Measurements from ENCODE around the gene HECW1.

The HECW1 gene

GRCh38 chr7:43461349-43462024 lies 349.0 kb downstream of the HECW1 start:
- no peaks in the 10 kb centered on the region for H3K9me3 ChIP-seq (ENCODE audit: control insufficient read depth, low read length)
- 94% methylated on average over 4 of the region's 5 CpGs for WGBS
- no peak overlapping the region for H4K91ac ChIP-seq (ENCODE audit: low read length)

GRCh38 chr7:43462836-43463235 lies 350.4 kb downstream of the HECW1 start:
- Histone ChIP-seq H2BK5ac (ENCODE audit: low read depth, low read length, poor library complexity, severe bottlenecking) (no peak overlapping the region), H2AK5ac (ENCODE audit: low read length, severe bottlenecking) (no peak overlapping the region), H3K4me2 (ENCODE audit: low read length, poor library complexity, severe bottlenecking) (no peak overlapping the region), H3K23ac (ENCODE audit: low read length in 2 of 2) (no peak overlapping the region), H3K4me1 (ENCODE audit: control insufficient read depth, insufficient read depth, low read depth, low read length) (peaks cover 7% of the 10 kb centered on the region), H3K9me3 (ENCODE audit: control insufficient read depth, low read length) (no peaks in the 10 kb centered on the region), H3K27me3 (ENCODE audit: control insufficient read depth in 1 of 2, insufficient read depth in 1 of 2, low read length in 2 of 2) (no peaks in the 10 kb centered on the region), H3K4me3 (ENCODE audit: insufficient read depth in 1 of 2, low read depth in 1 of 2, low read length in 2 of 2) (peak overlapping the region in 1 of 2 experiments; percentile 49), H3K4ac (ENCODE audit: low read depth in 1 of 2, low read length in 2 of 2) (no peak overlapping the region), H3K36me3 (ENCODE audit: control insufficient read depth in 1 of 2, insufficient read depth in 2 of 2, low read depth in 1 of 2, low read length in 2 of 2) (no peaks in the 10 kb centered on the region), H3K9ac (ENCODE audit: low read length) (peak overlapping the region; percentile 40), H4K91ac (ENCODE audit: low read length) (no peak overlapping the region), H2BK120ac (ENCODE audit: low read depth, low read length) (no peak overlapping the region), H2BK12ac (ENCODE audit: low read length in 2 of 2) (no peak overlapping the region), H3K14ac (ENCODE audit: low read length in 2 of 2) (no peak overlapping the region), H4K8ac (ENCODE audit: low read length) (no peak overlapping the region), H3K27ac (ENCODE audit: low read length, poor library complexity, severe bottlenecking) (no peak overlapping the region), H2BK15ac (ENCODE audit: low read depth, poor library complexity, severe bottlenecking) (no peak overlapping the region), H3K18ac (ENCODE audit: low read depth in 1 of 2, low read length in 2 of 2) (no peak overlapping the region), H2AFZ (ENCODE audit: low read depth, low read length) (no peak overlapping the region), H3K79me1 (replicated peaks; ENCODE audit: low read length, poor library complexity, severe bottlenecking) (no peaks in the 10 kb centered on the region)
- DNase-seq, result no peak
- WGBS, result 80% methylated on average over 1 of the region's 1 CpG

More at GRCh38 chr7:43461349-43462024, 349.0 kb downstream of the HECW1 start:
- Histone ChIP-seq H3K4me1 (ENCODE audit: control insufficient read depth, insufficient read depth, low read depth, low read length) (peaks cover 7% of the 10 kb centered on the region), H3K27me3 (ENCODE audit: control insufficient read depth in 1 of 2, insufficient read depth in 1 of 2, low read length in 2 of 2) (no peaks in the 10 kb centered on the region), H2BK12ac (ENCODE audit: low read length in 2 of 2) (no peak overlapping the region), H3K23ac (ENCODE audit: low read length in 2 of 2) (no peak overlapping the region), H2BK120ac (ENCODE audit: low read depth, low read length) (no peak overlapping the region), H2BK5ac (ENCODE audit: low read depth, low read length, poor library complexity, severe bottlenecking) (no peak overlapping the region), H3K27ac (ENCODE audit: low read length, poor library complexity, severe bottlenecking) (no peak overlapping the region), H2BK15ac (ENCODE audit: low read depth, poor library complexity, severe bottlenecking) (no peak overlapping the region), H3K36me3 (ENCODE audit: control insufficient read depth in 1 of 2, insufficient read depth in 2 of 2, low read depth in 1 of 2, low read length in 2 of 2) (no peaks in the 10 kb centered on the region), H3K4me3 (ENCODE audit: insufficient read depth in 1 of 2, low read depth in 1 of 2, low read length in 2 of 2) (no peak overlapping the region), H3K4me2 (ENCODE audit: low read length, poor library complexity, severe bottlenecking) (no peak overlapping the region), H4K8ac (ENCODE audit: low read length) (no peak overlapping the region), H3K9ac (ENCODE audit: low read length) (no peak overlapping the region), H3K14ac (ENCODE audit: low read length in 2 of 2) (no peak overlapping the region), H3K18ac (ENCODE audit: low read depth in 1 of 2, low read length in 2 of 2) (no peak overlapping the region), H2AFZ (ENCODE audit: low read depth, low read length) (no peak overlapping the region), H2AK5ac (ENCODE audit: low read length, severe bottlenecking) (no peak overlapping the region), H3K79me1 (replicated peaks; ENCODE audit: low read length, poor library complexity, severe bottlenecking) (no peaks in the 10 kb centered on the region), H3K4ac (ENCODE audit: low read depth in 1 of 2, low read length in 2 of 2) (no peak overlapping the region)
- no peak for DNase-seq

GRCh38 chr7:43463401-43463980 lies 351.0 kb downstream of the HECW1 start:
- no peak overlapping the region for H2AK5ac ChIP-seq (ENCODE audit: low read length, severe bottlenecking)
- no peak overlapping the region for H2BK15ac ChIP-seq (ENCODE audit: low read depth, poor library complexity, severe bottlenecking)
- no peak for DNase-seq
- H4K91ac ChIP-seq (ENCODE audit: low read length), result no peak overlapping the region
- peak overlapping the region in 1 of 2 experiments; percentile 49 for H3K4me3 ChIP-seq (ENCODE audit: insufficient read depth in 1 of 2, low read depth in 1 of 2, low read length in 2 of 2)
- H3K27ac ChIP-seq (ENCODE audit: low read length, poor library complexity, severe bottlenecking), result no peak overlapping the region
- H3K36me3 ChIP-seq (ENCODE audit: control insufficient read depth in 1 of 2, insufficient read depth in 2 of 2, low read depth in 1 of 2, low read length in 2 of 2), result no peaks in the 10 kb centered on the region
- no peak overlapping the region for H4K8ac ChIP-seq (ENCODE audit: low read length)
- H2BK5ac ChIP-seq (ENCODE audit: low read depth, low read length, poor library complexity, severe bottlenecking), result no peak overlapping the region
- no peak overlapping the region for H3K4ac ChIP-seq (ENCODE audit: low read depth in 1 of 2, low read length in 2 of 2)
- H2BK120ac ChIP-seq (ENCODE audit: low read depth, low read length), result no peak overlapping the region
- H2BK12ac ChIP-seq (ENCODE audit: low read length in 2 of 2), result no peak overlapping the region
- no peak overlapping the region for H3K4me2 ChIP-seq (ENCODE audit: low read length, poor library complexity, severe bottlenecking)
- H3K14ac ChIP-seq (ENCODE audit: low read length in 2 of 2), result no peak overlapping the region
- WGBS, result 53% methylated on average over 8 of the region's 8 CpGs
- no peak overlapping the region for H3K23ac ChIP-seq (ENCODE audit: low read length in 2 of 2)
- no peaks in the 10 kb centered on the region for H3K27me3 ChIP-seq (ENCODE audit: control insufficient read depth in 1 of 2, insufficient read depth in 1 of 2, low read length in 2 of 2)
- peaks cover 7% of the 10 kb centered on the region for H3K4me1 ChIP-seq (ENCODE audit: control insufficient read depth, insufficient read depth, low read depth, low read length)
- no peak overlapping the region for H2AFZ ChIP-seq (ENCODE audit: low read depth, low read length)
- no peaks in the 10 kb centered on the region for H3K9me3 ChIP-seq (ENCODE audit: control insufficient read depth, low read length)
- no peaks in the 10 kb centered on the region for H3K79me1 ChIP-seq (replicated peaks; ENCODE audit: low read length, poor library complexity, severe bottlenecking)
- peak overlapping the region; percentile 40 for H3K9ac ChIP-seq (ENCODE audit: low read length)
- H3K18ac ChIP-seq (ENCODE audit: low read depth in 1 of 2, low read length in 2 of 2), result no peak overlapping the region

- no peak overlapping the region for H2AFZ ChIP-seq (ENCODE audit: low read depth, low read length)
- H3K9me3 ChIP-seq (ENCODE audit: control insufficient read depth, low read length), result no peaks in the 10 kb centered on the region
These were observed 353.4 kb downstream of the HECW1 start for GRCh38 chr7:43465581-43466554.

More at GRCh38 chr7:43465581-43466554, 353.4 kb downstream of the HECW1 start:
- peaks cover 0 to 5% of the 10 kb centered on the region in 2 experiments for H3K36me3 ChIP-seq (ENCODE audit: control insufficient read depth in 1 of 2, insufficient read depth in 2 of 2, low read depth in 1 of 2, low read length in 2 of 2)
- no peak overlapping the region for H3K4me2 ChIP-seq (ENCODE audit: low read length, poor library complexity, severe bottlenecking)
- no peak overlapping the region for H3K4me3 ChIP-seq (ENCODE audit: insufficient read depth in 1 of 2, low read depth in 1 of 2, low read length in 2 of 2)
- H3K27me3 ChIP-seq (ENCODE audit: control insufficient read depth in 1 of 2, insufficient read depth in 1 of 2, low read length in 2 of 2), result no peaks in the 10 kb centered on the region
- H3K9ac ChIP-seq (ENCODE audit: low read length), result peak overlapping the region; percentile 1
- peaks cover 7% of the 10 kb centered on the region for H3K4me1 ChIP-seq (ENCODE audit: control insufficient read depth, insufficient read depth, low read depth, low read length)
- no peak overlapping the region for H3K18ac ChIP-seq (ENCODE audit: low read depth in 1 of 2, low read length in 2 of 2)
- H2BK5ac ChIP-seq (ENCODE audit: low read depth, low read length, poor library complexity, severe bottlenecking), result no peak overlapping the region
- no peak overlapping the region for H3K4ac ChIP-seq (ENCODE audit: low read depth in 1 of 2, low read length in 2 of 2)
- H2BK120ac ChIP-seq (ENCODE audit: low read depth, low read length), result no peak overlapping the region
- no peak overlapping the region for H2BK15ac ChIP-seq (ENCODE audit: low read depth, poor library complexity, severe bottlenecking)
- WGBS, result 92% methylated on average over 11 of the region's 11 CpGs
- no peak overlapping the region for H4K8ac ChIP-seq (ENCODE audit: low read length)
- no peak overlapping the region for H2BK12ac ChIP-seq (ENCODE audit: low read length in 2 of 2)
- DNase-seq, result no peak
- no peak overlapping the region for H3K14ac ChIP-seq (ENCODE audit: low read length in 2 of 2)
- H3K27ac ChIP-seq (ENCODE audit: low read length, poor library complexity, severe bottlenecking), result no peak overlapping the region
- H3K79me1 ChIP-seq (replicated peaks; ENCODE audit: low read length, poor library complexity, severe bottlenecking), result no peaks in the 10 kb centered on the region
- no peak overlapping the region for H2AK5ac ChIP-seq (ENCODE audit: low read length, severe bottlenecking)
- H3K23ac ChIP-seq (ENCODE audit: low read length in 2 of 2), result no peak overlapping the region
- no peak overlapping the region for H4K91ac ChIP-seq (ENCODE audit: low read length)
